Measurements from ENCODE around the gene CST3.
"Not testable (repeated sequence)": the region's sequence is repeated elsewhere in the genome, so short reads cannot be mapped to it uniquely, and the experiment has no call there.

Gene CST3

GRCh38 chr20:23643659-23644058, 5.9 kb upstream of the CST3 start:
- no peak for DNase-seq (ENCODE audit: low read depth)

GRCh38 chr20:23641936-23642751, 4.4 kb upstream of the CST3 start:
- DNase-seq (ENCODE audit: low read depth): peak; percentile 81

- no peak for DNase-seq (ENCODE audit: low read depth)
Measured at GRCh38 chr20:23640671-23641667, 3.2 kb upstream of the CST3 start.

GRCh38 chr20:23640018-23640601, 2.4 kb upstream of the CST3 start:
- DNase-seq (ENCODE audit: low read depth): no peak

- DNase-seq (ENCODE audit: low read depth): no peak
Measured at GRCh38 chr20:23639490-23639958, 1.8 kb upstream of the CST3 start.

- DNase-seq (ENCODE audit: low read depth): no peak
Measured at GRCh38 chr20:23638309-23638708, 554 bp upstream of the CST3 start.

GRCh38 chr20:23636908-23637281, 860 bp downstream of the CST3 start:
- DNase-seq (ENCODE audit: low read depth): no peak

- DNase-seq (ENCODE audit: low read depth): no peak
Measured at GRCh38 chr20:23636182-23636907, 1.4 kb downstream of the CST3 start.

GRCh38 chr20:23635768-23636090, 2.0 kb downstream of the CST3 start:
- DNase-seq (ENCODE audit: low read depth): not testable (repeated sequence)

GRCh38 chr20:23634985-23635767, 2.6 kb downstream of the CST3 start:
- peak; percentile 27 for DNase-seq (ENCODE audit: low read depth)

- no peak for DNase-seq (ENCODE audit: low read depth)
Measured at GRCh38 chr20:23634044-23634801, 3.5 kb downstream of the CST3 start.

GRCh38 chr20:23632711-23633573, 4.8 kb downstream of the CST3 start:
- no peak for DNase-seq (ENCODE audit: low read depth)

GRCh38 chr20:23631981-23632710, 5.6 kb downstream of the CST3 start:
- DNase-seq (ENCODE audit: low read depth): no peak

GRCh38 chr20:23631226-23631822, 6.4 kb downstream of the CST3 start:
- no peak for DNase-seq (ENCODE audit: low read depth)

- no peak for DNase-seq (ENCODE audit: low read depth)
Measured at GRCh38 chr20:23630392-23630849, 7.3 kb downstream of the CST3 start.

- DNase-seq (ENCODE audit: low read depth): no peak
Measured at GRCh38 chr20:23629542-23630391, 8.0 kb downstream of the CST3 start.

GRCh38 chr20:23629017-23629541, 8.7 kb downstream of the CST3 start:
- DNase-seq (ENCODE audit: low read depth): peak; percentile 52

Data from EH (cell line).